NCI-H2196 (cell line): Measurements from ENCODE around the gene NRCAM.

Experiments used
- DNase-seq: peaks from one replicate; lab custom pipeline; 2025; ENCODE audit not compliant: unreplicated experiment; lab: John Stamatoyannopoulos, UW

NRCAM gene

DNA sequence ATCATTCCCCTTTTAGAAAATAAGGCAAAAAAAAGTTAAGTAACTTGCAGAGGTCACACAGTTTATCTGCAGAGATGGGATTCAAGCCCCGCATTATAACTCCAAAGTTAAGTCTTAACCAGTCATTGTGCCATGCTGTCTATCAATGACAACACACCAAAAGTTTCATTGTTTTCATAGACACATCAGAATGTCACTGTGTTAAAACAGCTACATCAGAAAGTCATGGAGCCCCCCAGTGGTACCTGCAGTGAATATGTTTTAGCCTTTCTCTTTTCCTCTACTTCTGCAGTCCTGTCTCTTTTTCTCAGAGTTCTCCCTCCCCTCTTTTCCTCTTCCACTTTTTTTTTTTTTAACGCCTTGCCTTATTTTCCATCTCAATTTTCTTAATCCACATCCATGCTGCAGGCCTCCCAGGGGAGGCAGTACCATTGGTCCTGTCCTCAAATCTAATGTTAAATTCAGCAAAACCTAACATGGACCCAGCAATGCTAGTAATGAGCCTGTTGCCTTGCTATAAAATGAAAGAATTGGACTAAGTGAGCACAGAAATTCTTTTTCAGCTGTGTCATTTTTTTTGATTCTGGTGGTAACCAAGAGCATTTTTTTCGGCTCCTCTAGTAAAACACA is 3.8 kb upstream of the NRCAM start:
- peak; percentile 55 for DNase-seq

DNA sequence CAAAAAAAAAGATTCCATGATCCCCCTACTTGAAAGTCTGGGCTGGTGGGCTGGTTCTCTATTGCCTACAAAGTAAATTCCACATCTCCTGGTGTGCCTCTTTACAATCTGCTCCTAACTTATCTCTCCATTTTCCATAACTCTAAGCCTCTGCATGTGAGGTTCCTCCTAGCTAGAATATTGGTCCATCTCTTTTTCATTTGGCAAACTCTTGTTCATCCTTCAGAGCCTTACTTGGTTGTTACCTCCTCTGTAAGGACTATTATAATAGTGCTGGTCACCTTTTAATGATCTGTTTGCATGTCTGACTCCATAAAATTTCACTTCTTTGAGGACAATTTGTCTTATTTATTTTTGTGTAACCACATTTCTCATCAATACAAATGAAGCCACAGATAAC is 1.6 kb upstream of the NRCAM start:
- DNase-seq, result no peak

- DNase-seq, result no peak
Observed at GRCh38 chr7:108456845-108457540, 757 bp upstream of the NRCAM start.

- DNase-seq, result no peak
Observed at GRCh38 chr7:108455551-108455997, 662 bp downstream of the NRCAM start.

- peak; percentile 35 for DNase-seq
Observed at GRCh38 chr7:108454674-108455550, 1.3 kb downstream of the NRCAM start.

DNA sequence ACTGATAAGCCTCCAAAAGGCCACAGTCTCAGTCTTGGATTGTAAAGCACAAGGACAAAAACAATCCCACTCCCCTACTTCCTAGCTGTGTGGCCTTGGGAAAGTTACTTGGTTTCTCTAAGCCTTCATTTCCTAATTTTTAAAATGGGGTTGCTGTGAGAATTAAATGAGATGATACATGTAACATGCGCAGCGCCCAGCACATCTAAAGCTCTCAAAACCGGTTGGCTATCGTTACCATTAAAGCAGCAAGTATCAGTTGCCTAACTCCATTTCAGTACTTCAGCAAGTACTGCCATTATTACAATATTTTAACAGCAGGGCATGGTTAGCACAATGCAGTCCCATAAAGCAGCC is 1.9 kb downstream of the NRCAM start:
- DNase-seq, result no peak

DNA sequence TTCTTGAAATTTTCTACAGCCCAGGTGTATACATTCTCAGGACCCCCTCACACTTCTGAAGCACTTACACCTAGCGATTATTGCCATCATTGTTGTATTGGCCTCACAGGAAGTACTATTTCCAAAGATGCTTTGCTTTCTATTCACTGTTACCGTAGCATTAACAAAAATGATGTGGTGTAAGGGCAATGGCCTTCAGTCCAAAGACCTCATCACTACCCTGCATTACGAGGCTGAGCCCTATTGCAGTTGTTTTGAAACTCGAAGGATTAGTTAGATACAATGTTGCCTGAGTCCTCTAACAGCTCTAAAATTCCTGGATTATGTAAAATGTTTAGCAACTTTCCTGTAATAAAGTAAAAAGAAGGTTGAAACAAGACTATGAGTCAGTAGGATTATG is 2.9 kb downstream of the NRCAM start:
- no peak for DNase-seq

DNA sequence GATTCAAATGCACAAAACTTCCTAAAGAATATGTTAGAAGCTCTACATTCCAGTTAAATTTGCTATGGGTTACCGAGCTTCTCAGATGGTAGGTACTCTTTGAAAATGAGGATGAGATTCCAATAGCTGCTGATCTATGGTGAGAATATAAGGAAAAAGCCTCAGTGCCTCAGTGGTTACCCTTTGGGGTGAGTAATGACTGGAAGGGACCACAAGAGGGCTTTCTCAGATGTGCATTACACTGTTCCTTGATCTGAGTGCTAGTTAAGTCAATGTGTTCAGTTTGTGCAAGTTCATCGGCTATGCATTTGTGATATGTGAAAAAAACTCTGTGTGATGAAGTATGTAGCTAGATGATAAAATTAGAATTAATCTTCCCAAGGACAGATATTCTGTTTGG is 3.5 kb downstream of the NRCAM start:
- DNase-seq, result no peak

DNA sequence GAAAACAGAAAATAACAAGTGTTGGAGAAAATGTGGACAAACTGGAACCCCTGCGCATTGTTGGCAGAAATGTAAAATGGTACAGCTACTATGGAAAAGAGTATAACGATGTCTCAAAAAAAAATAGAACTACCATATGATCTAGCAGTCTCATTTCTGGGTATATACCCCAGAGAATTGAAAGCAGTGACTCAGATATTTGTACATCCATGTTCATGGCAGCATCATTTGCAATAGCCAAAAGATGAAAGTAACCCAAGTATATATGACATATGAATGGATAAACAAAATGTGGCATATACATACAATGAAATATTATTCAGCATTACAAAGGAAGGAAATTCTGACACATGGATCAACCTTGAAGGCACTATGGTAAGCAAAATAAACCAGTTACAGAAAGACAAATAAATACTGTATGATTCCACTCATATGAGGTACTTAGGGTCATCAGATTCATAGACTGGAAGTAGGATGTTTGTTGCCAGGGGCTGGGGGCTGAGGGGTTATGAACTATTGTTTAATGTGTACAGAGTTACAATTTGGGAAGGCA is 4.9 kb downstream of the NRCAM start:
- DNase-seq, result no peak

GRCh38 chr7:108450160-108450559 is 6.1 kb downstream of the NRCAM start:
- no peak for DNase-seq

GRCh38 chr7:108449521-108449920 is 6.7 kb downstream of the NRCAM start:
- no peak for DNase-seq

- DNase-seq, result peak; percentile 22
Observed at GRCh38 chr7:108448584-108449505, 7.4 kb downstream of the NRCAM start.

DNA sequence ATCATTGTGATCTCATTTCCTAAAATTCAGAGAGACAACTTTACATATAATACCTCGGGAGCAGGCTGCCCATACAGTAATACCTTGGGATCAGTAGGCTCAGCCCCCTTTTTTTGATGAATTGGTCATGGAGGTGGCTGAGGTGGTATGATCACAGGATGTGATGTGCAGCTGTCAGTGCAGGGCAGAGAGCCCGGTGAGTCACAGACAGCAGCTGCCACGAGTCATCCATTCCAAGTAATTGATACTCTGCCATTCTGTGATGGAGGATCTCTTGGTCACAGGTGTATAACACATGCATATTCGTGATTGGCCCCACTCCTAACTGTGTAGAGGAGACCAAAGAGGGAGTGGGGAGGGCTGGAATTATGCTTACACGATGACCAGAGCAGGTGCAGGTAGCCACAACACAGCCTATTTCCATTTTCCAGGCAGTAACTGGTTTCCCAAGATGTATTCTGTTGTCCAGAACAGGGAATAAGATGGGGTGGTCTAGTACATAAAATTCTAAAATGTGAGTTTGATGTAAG is 14.1 kb downstream of the NRCAM start:
- peak; percentile 94 for DNase-seq

DNA sequence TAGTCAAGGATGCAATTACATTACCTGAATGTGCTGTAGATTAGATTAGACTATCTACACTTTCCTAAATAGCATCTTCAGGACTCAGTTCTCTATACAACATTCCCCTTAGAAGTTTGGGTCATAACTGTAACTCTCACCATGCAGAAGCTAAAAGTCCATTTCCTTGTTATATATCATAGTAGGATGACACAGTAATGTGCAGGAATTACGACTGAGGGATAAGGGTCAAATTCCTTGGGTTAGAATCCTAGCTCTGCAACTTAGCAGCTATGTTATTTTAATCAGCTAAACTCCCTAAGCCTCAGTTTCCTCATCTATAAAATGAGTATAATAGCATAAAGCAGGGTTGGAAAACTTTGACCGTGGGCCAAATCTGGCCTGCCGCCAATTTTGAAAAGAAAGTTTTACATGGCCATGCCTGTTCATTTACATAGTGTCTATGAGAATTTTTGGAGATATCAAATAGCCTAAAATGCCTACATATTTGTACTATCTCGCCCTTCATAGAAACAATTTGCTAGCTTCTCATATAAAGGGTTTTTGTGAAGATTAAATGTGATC is 14.8 kb downstream of the NRCAM start:
- no peak for DNase-seq

- no peak for DNase-seq
Observed at GRCh38 chr7:108440613-108441012, 15.6 kb downstream of the NRCAM start.

- DNase-seq, result no peak
Observed at GRCh38 chr7:108436906-108437305, 19.3 kb downstream of the NRCAM start.

GRCh38 chr7:108434010-108434409 is 22.2 kb downstream of the NRCAM start:
- DNase-seq, result no peak

DNA sequence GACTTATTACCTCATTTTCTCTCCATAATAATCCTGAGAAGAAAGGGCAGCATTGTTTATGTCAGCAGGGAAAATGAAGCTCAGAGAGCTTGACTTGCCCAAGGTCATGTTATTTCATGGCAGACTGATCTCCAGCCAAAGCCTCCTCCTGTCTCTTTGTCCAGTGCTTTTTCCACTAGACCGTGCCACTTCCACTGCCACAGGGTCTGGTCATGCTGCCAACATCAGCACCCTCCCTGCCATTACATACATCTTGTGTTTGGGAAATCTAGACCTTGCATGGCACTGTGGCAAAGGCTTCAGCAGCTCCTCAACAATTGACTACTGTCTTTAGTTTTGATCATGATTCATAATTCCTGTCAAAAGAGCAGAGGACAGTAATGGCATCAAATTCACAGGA is 25.1 kb downstream of the NRCAM start:
- DNase-seq, result no peak

- DNase-seq, result no peak
Observed at GRCh38 chr7:108430664-108431063, 25.6 kb downstream of the NRCAM start.

- no peak for DNase-seq
Observed at GRCh38 chr7:108427766-108428165, 28.5 kb downstream of the NRCAM start.
